ENCODE data around the gene RBM42. TPM values are rescaled to one million over a fixed set of nuclear protein-coding genes. Genes with fewer than 3 reads are reported as not detected.

The RBM42 gene
- total and polyA plus RNA-seq, 2 of the 13 experiments (the other 11 are each of a cell fraction or from before 2014, with no cell fraction given), result 27.2 to 55.3 TPM

- Histone ChIP-seq H3K9me3 (ENCODE audit: low read length) (no peaks in the 10 kb centered on the region), H3K27ac (ENCODE audit: extremely low read length, insufficient read depth, low read length) (peak overlapping the region; percentile 60), H3K36me3 (replicated peaks in 1 of 2; ENCODE audit: control insufficient read depth in 1 of 2, insufficient read depth in 2 of 2, low read length in 2 of 2) (peaks cover 20 to 34% of the 10 kb centered on the region in 2 experiments), H2AFZ (ENCODE audit: low read length) (no peak overlapping the region), H4K20me1 (ENCODE audit: insufficient read depth, low read length) (no peaks in the 10 kb centered on the region), H3K27me3 (ENCODE audit: control insufficient read depth in 1 of 2, insufficient read depth in 2 of 2, low read length in 2 of 2) (no peaks in the 10 kb centered on the region; a peak in 1 of 5 replicates), H3K9ac (ENCODE audit: insufficient read depth, low read depth, low read length) (peak overlapping the region; percentile 91), H3K4me2 (ENCODE audit: low read depth, low read length) (peak overlapping the region; percentile 96), H3K4me3 (replicated peaks in 1 of 3; ENCODE audit: insufficient read depth in 1 of 3, low read depth in 2 of 3, low read length in 3 of 3) (peak overlapping the region; percentile 88 to 94 (median 88)), H3K79me2 (ENCODE audit: insufficient read depth, low read length) (peaks cover 10% of the 10 kb centered on the region), H3K4me1 (ENCODE audit: insufficient read depth, low read length) (peaks cover 18% of the 10 kb centered on the region; the same call in 1 of the 2 replicates)
- POLR2A ChIA-PET, result no interaction called here
- FAIRE-seq (no peak), ATAC-seq (no peak), DNase-seq (ENCODE audit: low spot score) (no peak)
- in situ Hi-C loops (cut with HindIII; ENCODE audit: extremely low pct_ligation_motif_present, low pct_unique_long_range_greater_than_20kb), result no loop called here
- CTCF ChIA-PET (ENCODE audit: low intra/inter-chr PET ratio, low total read pairs), result no interaction called here
- intact Hi-C loops (cut with micrococcal nuclease; ENCODE audit: unreplicated experiment), result no loop called here
- TSS peak; percentile 75 for BruUV-seq (replicated peaks)
- 0% methylated on average over 10 of the region's 15 CpGs for WGBS (ENCODE audit: low lambda C conversion rate)
- TF ChIP-seq ZNF766 (CRISPR knock-in tag; IDR thresholded peaks at IDR 0.05; ENCODE audit: borderline replicate concordance) (0 out of 2 replicates have a peak, but pooled peaks have one; percentile 4), RBAK (CRISPR knock-in tag; IDR thresholded peaks at IDR 0.05) (no peak), ZNF704 (CRISPR knock-in tag; IDR thresholded peaks at IDR 0.05; ENCODE audit: borderline replicate concordance) (0 out of 2 replicates have a peak, but pooled peaks have one; percentile 2), HBP1 (CRISPR knock-in tag; IDR thresholded peaks at IDR 0.05; ENCODE audit: low read depth) (0 out of 2 replicates have a peak, but pooled peaks have one; percentile 1), KDM5A (IDR thresholded peaks at IDR 0.05; ENCODE audit: borderline replicate concordance, low read length) (peak; percentile 93; the same call in 1 of the 2 replicates), CENPBD1 (CRISPR knock-in tag; IDR thresholded peaks at IDR 0.05; ENCODE audit: borderline replicate concordance, low read depth) (no peak), ISX (CRISPR knock-in tag; conservative IDR thresholded peaks at IDR 0.05) (0 out of 2 replicates have a peak, but pooled peaks have one; percentile 5), ARNTL (CRISPR knock-in tag; IDR thresholded peaks at IDR 0.05) (0 out of 2 replicates have a peak, but pooled peaks have one; percentile 6)
Measured at GRCh38 chr19:35629332-35629633, 447 bp downstream of the RBM42 start.
